Aorta (tissue), 5 donors: Measurements from ENCODE around the gene FAM219B. TPM values are rescaled to one million over a fixed set of nuclear protein-coding genes. Genes with fewer than 3 reads are reported as not detected.

Source experiments
- ATAC-seq: fragments of 200-7000 bp; cut with Tn5 transposase; one replicate; pipeline ENCODE4 v1.9.1; 2022; ENCODE audit warnings: moderate library complexity; ENCODE audit not compliant: low FRiP score
- DNase-seq, 2 donors: peaks; one replicate each; pipeline ENCODE4 v3.0.0-alpha.2; 2020
- H3K27ac ChIP-seq, 2 donors: one replicate each; pipeline ENCODE4 v1.5.1; 2013; ENCODE audit warnings: low read length in 2 of 2, mild to moderate bottlenecking in 2 of 2, moderate library complexity in 2 of 2, control low read depth in 1 of 2, inconsistent platforms in 1 of 2, low read depth in 1 of 2
- H3K27me3 ChIP-seq, 2 donors: one replicate each; pipeline ENCODE4 v1.6.1; 2013; ENCODE audit warnings: control low read depth in 1 of 2, low read length in 1 of 2, mild to moderate bottlenecking in 1 of 2, moderate library complexity in 1 of 2; ENCODE audit not compliant: insufficient read depth in 2 of 2, control insufficient read depth in 1 of 2
- H3K36me3 ChIP-seq, 2 donors: one replicate each; pipeline ENCODE4 v1.6.1; 2013; ENCODE audit warnings: control low read depth in 1 of 2, low read length in 1 of 2, mild to moderate bottlenecking in 1 of 2; ENCODE audit not compliant: insufficient read depth in 2 of 2, control insufficient read depth in 1 of 2
- H3K4me1 ChIP-seq, 2 donors: one replicate each; pipeline ENCODE4 v1.6.1; 2013; ENCODE audit warnings: low read length in 2 of 2, control low read depth in 1 of 2, mild to moderate bottlenecking in 1 of 2, moderate library complexity in 1 of 2; ENCODE audit not compliant: insufficient read depth in 2 of 2, control insufficient read depth in 1 of 2
- H3K4me3 ChIP-seq, 2 donors: one replicate each; pipeline ENCODE4 v1.5.1; 2013; ENCODE audit warnings: low read length in 2 of 2, control low read depth in 1 of 2, mild to moderate bottlenecking in 1 of 2
- H3K9me3 ChIP-seq: one replicate; pipeline ENCODE4 v1.6.1; 2013; ENCODE audit warnings: mild to moderate bottlenecking, low read length; ENCODE audit not compliant: control insufficient read depth
- WGBS, 2 donors: extraction: QIAGEN DNeasy Blood & Tissue Kit; methylation state at CpG; one replicate each; pipeline ENCODE4 v1.1.7; 2013; 5-methylcytosine and 5-hydroxymethylcytosine counted together
- intact Hi-C, 2 donors: fragments of 100-400 bp; cut with DNase I; formaldehyde crosslinking; loops; one replicate each; pipeline versions ENCODE4 v1.14.2 to v1.15.0; 2022
- long read RNA-seq, 2 donors: library from polyadenylated mRNA; unstranded; transcript quantifications; one replicate each; pipeline ENCODE4 v2.0.0, GENCODE V29; 2020 to 2021
- polyA plus RNA-seq, 2 donors: library from polyadenylated mRNA; stranded (reverse); fragments of 200-250 nt; gene quantifications; one replicate each; pipeline ENCODE4 v1.2.3, GENCODE V29; 2013
- total RNA-seq, 2 donors: library from RNA; stranded (reverse); fragmentation: NEBNext Ultra II Directional; extraction: Animal tissue kit (Norgen Biotek cat#: 25700); gene quantifications; one replicate each; pipeline ENCODE4 v1.2.1, GENCODE V29; 2021
- donor health status: healthy with polysubstance abuse.
- donor health status: Bipolar disorder and iron deficiency.
- donor health status: DM: no; HTN: no; CAD: no.
- donor health status: DM: no; HTN: no; CAD: no.
- donor health status: DM: yes; HTN: yes; CAD: no.

The FAM219B gene, protein sequence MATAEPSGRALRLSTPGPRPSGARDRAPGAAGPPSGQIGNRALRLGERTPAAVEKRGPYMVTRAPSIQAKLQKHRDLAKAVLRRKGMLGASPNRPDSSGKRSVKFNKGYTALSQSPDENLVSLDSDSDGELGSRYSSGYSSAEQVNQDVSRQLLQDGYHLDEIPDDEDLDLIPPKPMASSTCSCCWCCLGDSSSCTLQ
- total RNA-seq (10 to 100 TPM; 64.7 to 88.4 TPM), polyA plus RNA-seq (10 to 100 TPM; 29.6 to 61.2 TPM)
- long read RNA-seq, donor 1, transcript FAM219B-201 (5 exons, 3,550 nt), result minor isoform, 15 of 96 reads
- long read RNA-seq, donor 1, transcript FAM219B-202 (5 exons, 587 nt), result minor isoform, 5 of 96 reads
- long read RNA-seq, donor 1, transcript FAM219B-217 (4 exons, 3,219 nt), result major isoform, 21 of 96 reads
- long read RNA-seq, donor 1, partial matches to known transcripts, result 4 of 96 reads
- long read RNA-seq, donor 1, other reads (novel, unspliced or antisense), result 42 of 96 reads
- long read RNA-seq, donor 2, transcript FAM219B-201 (5 exons, 3,550 nt), result major isoform, 11 of 42 reads
- long read RNA-seq, donor 2, transcript FAM219B-217 (4 exons, 3,219 nt), result minor isoform, 10 of 42 reads
- long read RNA-seq, donor 2, partial matches to known transcripts, result 2 of 42 reads
- long read RNA-seq, donor 2, other reads (novel, unspliced or antisense), result 15 of 42 reads

DNA sequence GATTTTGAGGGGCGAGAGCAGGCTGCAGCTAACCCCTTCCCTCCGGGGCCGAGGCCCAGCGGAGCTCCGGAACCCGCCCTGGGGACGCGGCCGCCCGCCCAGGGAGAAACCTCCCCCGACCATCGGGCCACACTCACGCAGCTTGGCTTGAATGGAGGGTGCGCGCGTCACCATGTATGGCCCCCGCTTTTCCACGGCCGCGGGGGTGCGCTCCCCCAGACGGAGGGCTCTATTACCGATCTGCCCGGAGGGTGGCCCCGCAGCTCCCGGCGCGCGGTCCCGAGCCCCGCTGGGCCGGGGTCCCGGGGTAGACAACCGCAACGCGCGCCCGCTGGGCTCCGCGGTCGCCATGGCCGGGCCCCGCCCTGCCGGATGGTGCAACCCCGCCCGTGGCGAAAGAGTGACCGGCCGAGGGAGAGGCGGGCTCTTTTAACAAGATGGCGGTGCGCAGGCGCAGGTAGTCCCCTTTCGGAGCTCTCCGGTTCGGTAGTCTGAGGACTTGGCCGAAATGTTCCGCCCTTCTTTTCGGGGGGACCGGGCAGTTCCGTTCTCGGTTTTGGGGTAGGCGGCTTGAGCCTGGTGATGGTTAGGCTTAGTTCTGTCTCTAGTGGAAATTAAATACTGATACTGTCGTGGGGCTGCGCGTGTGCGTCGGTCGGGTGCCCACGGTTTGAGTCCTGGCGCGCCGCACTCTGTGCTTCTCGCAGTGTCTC is at the start of gene FAM219B:
Gene FAM219B (minus strand): TSS at position 402 of the 713 bp plus-strand sequence. CDS start 51 bp downstream, at position 351.
- ATAC-seq, result peak; percentile 98
- H3K4me1 ChIP-seq, result no peaks in the 10 kb centered on the region
- 0 to 1% methylated on average over 71 to 74 of the region's 74 CpGs for WGBS, 2 donors
- peak within 1 kb of the TSS; percentile 69 to 78 for H3K27ac ChIP-seq
- H3K27me3 ChIP-seq, result no peaks in the 10 kb centered on the region
- intact Hi-C loops, result loop anchor here in 1 of 2 donors (2.0 to 5.0 kb wide), 3 partner anchors 30 to 46 kb away; partner anchors contain the start of gene SCAMP2
- peak within 1 kb of the TSS; percentile 71 to 91 for H3K4me3 ChIP-seq
- no peaks in the 10 kb centered on the region for H3K9me3 ChIP-seq
- DNase-seq, result peak; percentile 96 to 98
- H3K36me3 ChIP-seq, result no peaks in the 10 kb centered on the region

DNA sequence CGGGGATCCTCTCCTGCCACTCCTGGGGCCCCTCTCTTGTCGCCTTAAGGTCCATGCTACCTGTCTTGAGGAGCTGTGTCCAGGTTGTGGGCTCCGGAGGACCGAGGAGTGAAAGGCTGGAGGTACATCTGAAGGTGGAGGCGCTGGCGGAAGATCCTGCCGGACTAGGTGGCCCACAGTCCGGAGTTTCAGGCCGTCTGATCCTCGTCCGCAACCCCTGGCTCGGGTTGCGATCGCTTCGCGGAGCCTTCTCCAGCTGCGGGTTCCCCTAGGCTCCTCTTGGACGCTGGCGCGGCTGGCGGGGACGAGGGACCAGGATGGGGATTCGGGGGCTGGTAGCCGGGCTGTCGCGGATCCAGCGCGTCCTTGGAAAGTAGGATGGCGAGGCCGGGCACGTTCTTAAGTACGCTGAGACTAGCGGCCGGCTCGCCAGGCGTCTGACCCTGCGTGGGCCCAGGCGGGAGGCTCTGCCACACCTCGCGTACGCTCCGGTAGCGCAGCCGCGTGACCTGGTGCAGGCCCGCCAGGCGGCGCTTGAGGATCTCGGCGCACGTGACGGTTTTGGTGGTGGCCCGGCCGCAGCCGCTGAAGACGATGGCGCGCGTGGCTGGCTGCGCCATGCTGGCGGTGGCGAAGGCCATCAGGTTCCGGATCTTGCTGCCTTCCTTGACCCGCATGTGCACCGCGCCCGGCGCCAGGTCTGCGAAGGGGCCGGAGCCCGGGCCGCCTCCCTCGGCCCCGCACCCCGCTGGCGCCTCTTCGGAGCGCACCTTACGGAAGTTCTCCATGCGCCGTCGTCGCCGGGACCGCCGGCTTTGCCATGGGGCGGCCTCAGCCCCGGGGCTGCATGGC is 49.4 kb upstream of the FAM219B start:
- Histone ChIP-seq H3K36me3 (no peaks in the 10 kb centered on the region), H3K9me3 (no peaks in the 10 kb centered on the region), H3K27me3 (no peaks in the 10 kb centered on the region), H3K27ac (peak overlapping the region in 1 of 2 donors; percentile 28), H3K4me3 (peak overlapping the region; percentile 36 to 37), H3K4me1 (no peaks in the 10 kb centered on the region)
- DNase-seq, result peak; percentile 88 to 92
- intact Hi-C loops, result loop anchor here (5.0 to 10.0 kb wide), 2 partner anchors 246 to 321 kb away; partner anchors contain the start of gene C15orf39 (in 1 of the 2)
- ATAC-seq, result peak; percentile 78
- 14 to 16% methylated on average over 79 to 88 of the region's 88 CpGs for WGBS, 2 donors

DNA sequence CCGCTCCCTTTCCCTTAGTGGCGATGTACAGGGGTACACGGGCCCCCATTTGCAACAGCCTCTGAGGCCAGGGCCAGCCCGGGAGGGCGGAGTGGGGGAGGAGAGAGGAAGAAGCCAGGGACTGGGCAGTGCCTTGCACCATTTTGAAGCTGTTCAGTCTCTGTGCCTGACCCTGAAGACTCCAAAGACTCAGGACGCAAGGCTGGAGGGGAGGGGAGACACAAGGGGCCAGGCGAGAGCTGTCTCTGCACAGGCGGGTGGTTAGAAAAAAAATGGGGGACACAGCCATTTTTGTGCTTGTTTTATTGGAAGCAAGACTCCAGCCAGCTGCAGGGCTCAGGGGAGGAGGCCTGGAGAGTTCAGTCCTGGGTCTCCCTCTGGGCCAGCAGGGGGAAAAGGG is 48.4 kb upstream of the FAM219B start:
- Histone ChIP-seq H3K9me3 (no peaks in the 10 kb centered on the region), H3K4me3 (no peak overlapping the region), H3K36me3 (no peaks in the 10 kb centered on the region), H3K27me3 (no peaks in the 10 kb centered on the region), H3K4me1 (no peaks in the 10 kb centered on the region), H3K27ac (no peak overlapping the region)
- DNase-seq, result no peak
- no peak for ATAC-seq
- WGBS, 2 donors, result 87 to 91% methylated on average over 8 of the region's 8 CpGs
- intact Hi-C loops, result loop anchor here (5.0 to 10.0 kb wide), 2 partner anchors 247 to 320 kb away; partner anchors contain the start of gene C15orf39 (in 1 of the 2)

DNA sequence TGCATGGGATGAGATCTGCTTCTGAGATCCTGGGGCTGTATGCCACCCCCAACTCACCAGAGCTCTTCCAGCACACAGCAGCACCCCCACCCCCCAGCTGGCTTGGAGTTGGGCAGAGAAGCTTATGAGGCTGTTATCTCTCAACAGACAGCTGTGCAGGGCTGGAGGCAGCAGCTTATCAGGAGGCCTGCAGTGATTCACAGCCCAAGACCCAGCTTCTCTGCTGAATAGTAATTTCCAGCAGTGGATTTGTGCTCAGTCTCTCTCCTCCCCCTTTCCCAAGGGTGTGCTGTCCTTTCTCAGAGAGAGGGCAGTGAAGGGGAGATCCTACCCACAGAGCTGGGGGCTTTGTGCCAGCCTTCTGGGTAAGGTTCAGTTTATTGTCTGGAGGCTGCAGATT is 47.9 kb upstream of the FAM219B start:
- intact Hi-C loops, result loop anchor here (5.0 to 10.0 kb wide), 3 partner anchors 47 to 320 kb away; partner anchors contain the start of gene FAM219B (in 1 of the 2)
- Histone ChIP-seq H3K4me3 (no peak overlapping the region), H3K9me3 (no peaks in the 10 kb centered on the region), H3K27ac (no peak overlapping the region), H3K27me3 (no peaks in the 10 kb centered on the region), H3K36me3 (no peaks in the 10 kb centered on the region), H3K4me1 (no peaks in the 10 kb centered on the region)
- no peak for DNase-seq
- ATAC-seq, result no peak

DNA sequence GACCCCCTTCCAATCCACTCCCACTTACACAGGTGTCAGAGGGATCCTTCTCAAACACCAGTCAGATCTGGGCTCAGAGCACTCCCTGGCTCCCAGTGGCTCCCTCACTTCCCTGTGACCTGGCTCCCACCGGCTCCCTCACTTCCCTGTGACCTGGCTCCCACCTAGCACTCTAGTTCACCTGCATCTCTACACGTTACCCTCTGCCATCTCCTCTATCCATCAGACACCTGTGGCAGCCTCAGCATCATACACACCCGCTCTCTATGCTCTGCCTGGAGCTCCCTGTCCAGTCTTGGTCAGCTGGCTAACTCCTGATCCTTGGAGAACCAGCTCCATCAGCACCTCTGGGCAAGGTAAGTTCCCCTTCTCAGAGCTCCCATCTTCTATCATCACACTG is 44.4 kb upstream of the FAM219B start:
- DNase-seq (no peak), ATAC-seq (no peak)
- Histone ChIP-seq H3K36me3 (no peaks in the 10 kb centered on the region), H3K27ac (no peak overlapping the region), H3K9me3 (no peaks in the 10 kb centered on the region), H3K4me1 (no peaks in the 10 kb centered on the region), H3K27me3 (no peaks in the 10 kb centered on the region), H3K4me3 (no peak overlapping the region)
- intact Hi-C loops, result loop anchor here (2.0 to 10.0 kb wide), 4 partner anchors 44 to 316 kb away; partner anchors contain the start of gene FAM219B (in 1 of the 2)
- WGBS, 2 donors, result 61 to 67% methylated on average over 3 of the region's 3 CpGs

DNA sequence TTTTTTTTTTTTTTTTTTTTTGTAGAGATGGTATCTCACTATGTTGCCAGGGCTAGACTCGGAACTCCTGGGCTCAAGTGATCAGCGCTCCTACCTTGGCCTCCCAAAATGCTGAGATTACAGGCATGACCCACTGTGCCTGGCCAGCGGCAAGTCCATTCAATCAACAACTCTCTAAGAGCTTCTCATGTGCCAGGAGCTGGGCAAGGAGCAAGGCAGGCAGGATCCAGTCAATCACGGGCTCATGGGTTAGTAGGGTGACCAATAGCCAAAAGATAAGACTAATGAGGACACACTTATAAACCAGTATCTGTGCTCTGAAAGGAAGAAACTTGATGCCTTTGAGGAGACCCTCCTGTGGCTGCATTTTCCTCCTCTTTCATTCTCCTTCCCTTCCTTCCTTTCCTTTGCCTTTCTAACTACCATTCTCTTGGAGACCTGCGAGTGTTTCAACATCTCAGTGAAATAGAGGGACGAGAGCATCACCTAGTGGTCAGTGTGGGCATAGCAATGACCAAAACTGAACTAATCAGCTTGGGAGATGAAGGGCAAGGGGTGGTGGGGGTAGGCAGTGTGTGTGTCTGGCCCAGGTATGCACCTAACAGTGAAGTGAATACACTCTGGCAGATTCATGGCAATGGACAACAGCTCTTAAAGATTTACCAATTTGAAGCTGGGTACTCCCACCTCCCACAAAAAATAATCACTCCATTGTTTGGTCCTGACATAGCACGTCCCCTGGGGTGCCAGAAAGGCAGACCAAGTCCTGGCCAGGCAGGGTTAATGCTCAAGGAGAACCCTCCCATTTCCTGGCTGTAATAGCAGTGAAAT is 43.6 kb upstream of the FAM219B start:
- peak; percentile 76 to 81 for DNase-seq
- Histone ChIP-seq H3K36me3 (no peaks in the 10 kb centered on the region), H3K27ac (no peak overlapping the region), H3K27me3 (no peaks in the 10 kb centered on the region), H3K4me3 (no peak overlapping the region), H3K9me3 (no peaks in the 10 kb centered on the region), H3K4me1 (no peaks in the 10 kb centered on the region)
- peak; percentile 86 for ATAC-seq
- 27 to 34% methylated on average over 7 of the region's 7 CpGs for WGBS, 2 donors
- intact Hi-C loops, result loop anchor here (2.0 to 10.0 kb wide), 4 partner anchors 43 to 315 kb away; partner anchors contain the start of gene FAM219B (in 1 of the 2)

DNA sequence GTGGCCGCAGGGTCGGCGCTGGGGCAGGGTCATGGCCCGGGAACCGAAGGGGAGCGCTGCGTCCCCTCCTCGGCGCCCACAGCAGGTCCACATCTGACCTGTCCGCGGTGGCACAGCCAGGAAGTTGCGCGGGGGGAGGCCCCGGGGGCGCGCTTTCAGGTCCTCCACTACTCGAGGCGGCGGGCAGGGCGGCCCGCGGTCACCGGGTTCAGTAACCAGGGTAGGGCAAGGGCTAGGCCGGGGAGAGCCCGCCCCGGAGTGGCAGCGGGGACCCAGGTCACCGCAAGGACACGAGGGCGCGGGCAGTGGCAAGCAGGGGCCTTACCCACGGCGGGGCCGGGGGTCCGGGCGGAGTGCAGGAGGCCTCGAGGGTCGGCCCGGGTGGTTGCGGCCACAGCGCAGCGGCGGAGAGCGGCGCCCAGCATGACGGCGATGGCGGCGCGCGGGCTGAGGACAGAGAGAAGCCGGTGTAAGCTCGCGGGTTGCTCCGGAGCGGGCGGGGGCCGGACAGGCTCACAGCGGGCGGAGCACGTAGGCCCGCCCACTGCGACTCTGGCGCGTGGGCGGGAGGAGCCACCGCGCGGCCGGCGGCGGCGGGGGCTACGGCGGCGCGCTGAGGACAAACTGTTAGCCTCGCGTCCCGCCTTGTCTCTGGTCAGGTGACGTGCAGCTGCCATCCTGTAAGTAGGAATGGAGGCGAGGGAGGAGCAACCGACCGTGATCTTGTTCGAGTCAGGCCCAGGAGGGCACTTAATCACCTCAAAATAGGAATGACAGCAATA is 31.1 kb upstream of the FAM219B start, which contains the start of gene COX5A:
Gene COX5A (minus strand): TSS at position 484 of the 782 bp plus-strand sequence. CDS start 59 bp downstream, at position 425.
- H3K4me3 ChIP-seq, result peak within 1 kb of the TSS; percentile 65 to 77
- intact Hi-C loops, result loop anchor here (2.0 to 5.0 kb wide), 2 partner anchors 31 to 95 kb away; partner anchors contain the start of genes FAM219B (in 1 of the 2) and ULK3 (in 1 of the 2)
- no peaks in the 10 kb centered on the region for H3K4me1 ChIP-seq
- 0 to 1% methylated on average over 65 to 85 of the region's 85 CpGs for WGBS, 2 donors
- H3K9me3 ChIP-seq, result no peaks in the 10 kb centered on the region
- H3K27ac ChIP-seq, result peak within 1 kb of the TSS in 1 of 2 donors; percentile 49
- no peaks in the 10 kb centered on the region for H3K36me3 ChIP-seq
- DNase-seq (peak; percentile 96 to 97), ATAC-seq (peak; percentile 99)
- H3K27me3 ChIP-seq, result no peaks in the 10 kb centered on the region
